PFSK-1 (cell line): Measurements from ENCODE around the gene NELFCD.

Source experiments
- POLR2AphosphoS5 ChIP-seq: IDR thresholded peaks from 2 replicates; pipeline ENCODE4 v1.6.1; 2012; ENCODE audit warnings: low read depth, mild to moderate bottlenecking, control low read depth, low read length, moderate library complexity
- TAF1 ChIP-seq: IDR thresholded peaks from 2 replicates; pipeline ENCODE4 v1.6.1; 2012; ENCODE audit warnings: low read length, control low read depth, borderline replicate concordance; ENCODE audit not compliant: insufficient read depth
- TF ChIP-seq, protein P1 (sequence below), 2 experiments: IDR thresholded peaks; 2 replicates each; pipeline versions ENCODE4 v1.6.1 to v1.8.0; 2011 to 2012; ENCODE audit warnings: low read depth in 2 of 2, low read length in 2 of 2, control low read depth in 1 of 2, inconsistent platforms in 1 of 2, mild to moderate bottlenecking in 1 of 2, moderate library complexity in 1 of 2; ENCODE audit not compliant: insufficient read depth in 1 of 2

DNA sequence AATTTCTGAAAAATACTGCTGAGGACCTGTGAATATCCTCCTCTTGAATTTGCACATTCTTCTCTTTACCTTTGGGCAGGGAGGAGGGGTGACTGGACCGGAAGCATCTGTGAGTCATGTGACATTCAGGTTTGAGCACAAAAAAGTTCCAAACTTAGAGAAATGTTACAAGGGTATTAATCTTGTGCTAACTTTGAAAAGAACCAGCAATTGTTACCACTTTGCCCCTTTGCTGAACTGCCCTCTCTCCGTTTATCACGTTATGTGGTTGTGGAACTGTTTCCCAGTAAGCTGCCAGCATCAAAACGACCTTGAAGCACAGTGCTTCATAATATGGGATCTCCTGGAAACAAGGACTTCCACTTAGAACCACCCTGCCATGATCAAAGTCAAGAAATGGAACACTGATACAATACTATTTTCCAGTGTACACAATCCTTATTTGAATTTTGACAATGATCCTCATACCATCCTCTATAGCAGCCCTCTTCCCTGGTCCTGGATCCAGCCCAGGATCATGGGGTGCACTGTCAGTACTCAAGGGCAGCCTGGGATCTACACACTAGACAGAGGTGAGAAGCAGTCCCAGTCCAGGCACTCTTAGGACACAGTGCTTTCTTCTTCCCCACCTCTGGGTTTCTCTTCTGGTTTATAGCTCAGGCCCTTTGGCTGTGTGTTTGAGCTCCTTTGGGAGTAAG lies 35.9 kb downstream of the NELFCD start:
- TF ChIP-seq, protein P1, sequence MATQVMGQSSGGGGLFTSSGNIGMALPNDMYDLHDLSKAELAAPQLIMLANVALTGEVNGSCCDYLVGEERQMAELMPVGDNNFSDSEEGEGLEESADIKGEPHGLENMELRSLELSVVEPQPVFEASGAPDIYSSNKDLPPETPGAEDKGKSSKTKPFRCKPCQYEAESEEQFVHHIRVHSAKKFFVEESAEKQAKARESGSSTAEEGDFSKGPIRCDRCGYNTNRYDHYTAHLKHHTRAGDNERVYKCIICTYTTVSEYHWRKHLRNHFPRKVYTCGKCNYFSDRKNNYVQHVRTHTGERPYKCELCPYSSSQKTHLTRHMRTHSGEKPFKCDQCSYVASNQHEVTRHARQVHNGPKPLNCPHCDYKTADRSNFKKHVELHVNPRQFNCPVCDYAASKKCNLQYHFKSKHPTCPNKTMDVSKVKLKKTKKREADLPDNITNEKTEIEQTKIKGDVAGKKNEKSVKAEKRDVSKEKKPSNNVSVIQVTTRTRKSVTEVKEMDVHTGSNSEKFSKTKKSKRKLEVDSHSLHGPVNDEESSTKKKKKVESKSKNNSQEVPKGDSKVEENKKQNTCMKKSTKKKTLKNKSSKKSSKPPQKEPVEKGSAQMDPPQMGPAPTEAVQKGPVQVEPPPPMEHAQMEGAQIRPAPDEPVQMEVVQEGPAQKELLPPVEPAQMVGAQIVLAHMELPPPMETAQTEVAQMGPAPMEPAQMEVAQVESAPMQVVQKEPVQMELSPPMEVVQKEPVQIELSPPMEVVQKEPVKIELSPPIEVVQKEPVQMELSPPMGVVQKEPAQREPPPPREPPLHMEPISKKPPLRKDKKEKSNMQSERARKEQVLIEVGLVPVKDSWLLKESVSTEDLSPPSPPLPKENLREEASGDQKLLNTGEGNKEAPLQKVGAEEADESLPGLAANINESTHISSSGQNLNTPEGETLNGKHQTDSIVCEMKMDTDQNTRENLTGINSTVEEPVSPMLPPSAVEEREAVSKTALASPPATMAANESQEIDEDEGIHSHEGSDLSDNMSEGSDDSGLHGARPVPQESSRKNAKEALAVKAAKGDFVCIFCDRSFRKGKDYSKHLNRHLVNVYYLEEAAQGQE (IDR thresholded peaks at IDR 0.05; ENCODE audit: insufficient read depth in 1 of 2, low read depth in 2 of 2, low read length in 2 of 2) = no peak
- no peak for TF ChIP-seq POLR2AphosphoS5
- no peak for TF ChIP-seq TAF1
